GM18951 (cell line): ENCODE data around the gene CBR3.

Experiments
- POLR2A ChIP-seq: IDR thresholded peaks from 4 replicates; pipeline ENCODE4 v1.6.1; 2011; ENCODE audit warnings: mild to moderate bottlenecking; ENCODE audit not compliant: insufficient read length, insufficient read depth; ENCODE audit errors: extremely low read depth
- in situ Hi-C: fragments of 300-500 bp; cut with MboI; formaldehyde crosslinking; loops from one replicate; pipeline ENCODE4 v1.12.0; 2022; ENCODE audit warnings: low sequenced_read_pairs, mixed read lengths, inconsistent platforms; ENCODE audit not compliant: unreplicated experiment

CBR3 gene

DNA sequence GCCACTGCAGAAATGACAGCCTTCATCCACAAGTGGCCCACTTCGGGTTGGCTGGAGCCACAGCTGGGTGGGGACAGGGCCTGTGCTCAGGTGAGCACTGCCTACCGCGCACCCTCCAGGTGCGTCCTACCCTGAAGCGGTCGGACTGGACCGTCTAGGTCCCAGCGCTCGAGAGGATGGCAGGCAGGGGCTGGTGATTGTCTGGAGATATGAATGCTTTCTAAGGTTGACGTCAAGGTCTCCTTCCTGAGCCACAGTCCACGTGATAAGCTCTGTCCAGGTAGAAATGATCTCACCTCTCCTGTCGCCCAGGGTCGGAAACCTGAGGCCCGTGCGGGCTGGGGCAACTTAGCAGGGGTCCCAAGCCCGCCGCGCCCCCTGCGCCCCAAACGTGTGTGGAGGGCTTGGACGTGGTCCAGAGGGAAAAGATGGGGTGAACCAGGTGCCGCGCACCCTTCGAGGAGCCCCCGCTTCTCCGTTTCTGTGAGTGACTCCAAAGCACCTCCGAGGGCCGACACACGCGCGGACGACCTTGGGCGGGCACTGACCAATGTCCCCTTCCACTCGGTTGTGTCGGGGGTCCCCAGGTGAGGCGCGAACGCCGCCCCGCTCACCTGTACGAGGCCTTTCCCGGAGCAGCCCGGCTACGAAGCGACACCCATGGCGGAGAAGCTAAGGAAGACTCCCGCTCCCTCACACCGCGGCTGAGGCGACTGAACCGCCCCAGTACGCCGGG, 20.9 kb downstream of the CBR3 start:
- in situ Hi-C loops, result no loop called here
- peak; percentile 11 for TF ChIP-seq POLR2A

DNA sequence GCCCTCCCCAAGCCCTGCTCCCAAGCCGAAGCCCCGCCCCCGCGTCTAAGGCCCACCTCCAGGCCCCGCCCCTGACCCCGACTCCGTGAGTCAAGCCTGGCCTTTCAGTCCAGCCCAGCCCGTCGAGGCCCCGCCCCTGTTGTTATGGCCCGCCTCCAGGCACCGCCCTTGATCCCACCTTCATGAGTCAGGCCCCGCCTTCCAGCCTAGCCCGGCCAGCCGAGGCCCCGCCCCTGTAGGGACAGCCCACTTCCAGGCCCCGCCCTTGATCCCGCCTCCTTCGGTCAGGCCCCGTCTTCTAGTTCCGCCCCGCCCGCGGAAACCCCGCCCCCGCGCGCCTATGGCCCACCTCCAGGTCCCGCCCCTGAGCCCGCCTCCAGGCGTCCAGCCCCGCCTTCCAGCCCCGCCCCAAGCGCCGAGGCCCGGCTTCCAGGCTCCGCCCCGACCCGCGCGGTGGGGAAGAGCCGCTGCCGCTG, 21.5 kb downstream of the CBR3 start:
- no peak for TF ChIP-seq POLR2A
- in situ Hi-C loops, result no loop called here

DNA sequence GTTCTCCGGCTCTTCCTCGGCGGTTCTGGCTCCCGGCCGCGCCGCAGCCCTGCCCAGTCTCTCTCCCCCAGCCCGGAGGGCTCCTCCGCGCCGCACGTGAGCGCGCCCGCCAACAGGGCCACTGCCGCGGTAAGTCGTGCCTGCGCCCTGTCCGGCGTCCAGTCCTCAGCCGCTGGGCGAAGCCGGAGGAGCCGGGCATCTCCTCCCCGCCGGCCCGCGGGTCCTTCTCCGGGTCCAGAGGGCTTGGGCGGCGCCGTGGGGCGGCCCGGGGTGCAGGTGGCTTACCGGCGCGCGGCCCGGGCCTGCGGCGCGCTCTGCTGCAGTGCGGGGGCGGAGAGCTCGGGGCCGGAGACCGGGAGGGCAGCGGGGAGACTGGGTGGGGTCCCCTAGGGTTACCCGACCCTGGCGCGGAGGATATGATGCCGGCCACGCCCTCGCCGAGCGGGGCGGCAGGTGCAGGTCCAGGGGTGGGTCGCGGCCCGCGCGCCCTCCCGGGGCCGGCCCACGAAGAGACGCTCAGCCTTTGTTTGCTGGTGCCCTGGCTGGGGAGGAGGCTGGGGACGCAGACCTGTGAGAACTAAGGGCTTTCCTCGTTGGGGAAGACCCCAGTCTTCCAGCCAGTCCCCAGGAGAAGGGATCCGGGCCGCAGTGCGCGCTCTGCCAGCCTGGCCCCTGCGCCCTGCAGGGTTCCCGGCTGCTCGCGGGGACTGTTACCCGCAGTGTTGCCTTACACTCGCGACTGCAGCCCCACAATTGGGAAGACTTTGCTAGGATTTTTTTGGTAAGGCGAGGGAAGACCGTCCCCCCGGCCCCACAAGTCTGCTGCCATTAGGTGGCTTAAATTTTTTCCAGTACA, 22.2 kb downstream of the CBR3 start, which contains the start of gene DOP1B:
Gene DOP1B, plus strand, starts transcription at position 10 of the 856 bp plus-strand sequence. CDS start 7,910 bp downstream, outside the sequence.
- peak; percentile 53 for TF ChIP-seq POLR2A
- in situ Hi-C loops, result no loop called here

DNA sequence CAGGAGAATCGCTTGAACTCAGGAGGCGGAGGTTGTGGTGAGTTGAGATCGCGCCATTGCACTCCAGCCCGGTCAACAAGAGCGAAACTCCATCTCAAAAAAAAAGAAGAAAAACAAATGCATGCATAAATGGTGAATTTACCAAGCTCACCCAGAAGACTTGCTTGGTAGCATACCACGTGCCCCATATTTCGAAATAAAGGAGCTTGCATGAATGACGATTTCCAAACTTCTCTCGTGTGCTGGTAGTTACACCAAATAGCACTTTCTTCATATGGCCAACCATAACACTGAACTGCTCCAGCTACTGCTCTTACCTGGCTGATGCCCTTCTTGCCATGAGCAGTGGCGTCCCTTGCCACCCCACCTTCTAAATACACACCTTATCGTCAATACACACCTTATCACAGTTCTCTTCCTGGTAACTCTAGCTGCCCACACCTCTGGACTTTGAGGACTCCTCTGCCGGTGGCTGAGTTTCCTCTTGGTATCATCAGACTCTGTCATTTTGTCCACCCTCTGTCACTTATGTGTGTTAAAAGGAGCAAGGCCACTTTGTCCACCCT, 24.6 kb downstream of the CBR3 start:
- in situ Hi-C loops, result no loop called here
- TF ChIP-seq POLR2A, result no peak

DNA sequence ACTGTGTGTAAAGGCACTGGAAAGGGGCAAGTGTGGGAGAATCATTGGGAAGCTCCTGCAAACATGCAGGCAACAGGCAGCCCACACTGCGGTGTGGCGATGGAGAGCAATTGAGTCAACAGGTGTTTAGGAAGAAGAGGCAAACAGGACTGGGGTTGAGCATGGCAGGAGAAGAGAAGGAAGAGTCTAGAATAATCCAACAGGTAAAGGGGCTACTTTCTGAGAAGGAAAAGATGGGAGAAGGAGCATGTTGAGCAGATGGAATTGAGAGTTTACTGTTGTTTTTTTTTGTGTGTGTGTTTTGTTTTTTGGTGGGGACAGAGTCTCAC, 25.9 kb downstream of the CBR3 start:
- TF ChIP-seq POLR2A, result no peak
- in situ Hi-C loops, result no loop called here

DNA sequence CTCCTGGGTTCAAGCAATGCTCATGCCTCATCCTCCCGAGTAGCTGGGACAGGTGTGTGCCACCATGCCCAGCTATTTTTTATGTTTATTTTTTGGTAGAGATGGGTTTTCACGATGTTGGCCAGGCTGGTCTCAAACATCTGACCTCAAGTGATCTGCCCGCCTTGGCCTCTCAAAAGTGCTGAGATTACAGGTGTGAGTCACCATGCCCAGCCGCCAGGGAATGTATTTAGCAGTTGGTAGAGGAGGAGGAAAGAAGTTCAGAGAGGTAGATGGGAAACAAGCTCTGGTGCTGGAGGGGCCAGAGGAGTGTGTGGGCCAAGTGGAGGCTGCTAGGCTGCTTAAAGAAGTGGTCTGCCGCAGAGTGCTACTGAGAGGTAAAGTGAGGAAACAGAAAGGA, 27.8 kb downstream of the CBR3 start:
- in situ Hi-C loops, result no loop called here
- TF ChIP-seq POLR2A, result no peak

DNA sequence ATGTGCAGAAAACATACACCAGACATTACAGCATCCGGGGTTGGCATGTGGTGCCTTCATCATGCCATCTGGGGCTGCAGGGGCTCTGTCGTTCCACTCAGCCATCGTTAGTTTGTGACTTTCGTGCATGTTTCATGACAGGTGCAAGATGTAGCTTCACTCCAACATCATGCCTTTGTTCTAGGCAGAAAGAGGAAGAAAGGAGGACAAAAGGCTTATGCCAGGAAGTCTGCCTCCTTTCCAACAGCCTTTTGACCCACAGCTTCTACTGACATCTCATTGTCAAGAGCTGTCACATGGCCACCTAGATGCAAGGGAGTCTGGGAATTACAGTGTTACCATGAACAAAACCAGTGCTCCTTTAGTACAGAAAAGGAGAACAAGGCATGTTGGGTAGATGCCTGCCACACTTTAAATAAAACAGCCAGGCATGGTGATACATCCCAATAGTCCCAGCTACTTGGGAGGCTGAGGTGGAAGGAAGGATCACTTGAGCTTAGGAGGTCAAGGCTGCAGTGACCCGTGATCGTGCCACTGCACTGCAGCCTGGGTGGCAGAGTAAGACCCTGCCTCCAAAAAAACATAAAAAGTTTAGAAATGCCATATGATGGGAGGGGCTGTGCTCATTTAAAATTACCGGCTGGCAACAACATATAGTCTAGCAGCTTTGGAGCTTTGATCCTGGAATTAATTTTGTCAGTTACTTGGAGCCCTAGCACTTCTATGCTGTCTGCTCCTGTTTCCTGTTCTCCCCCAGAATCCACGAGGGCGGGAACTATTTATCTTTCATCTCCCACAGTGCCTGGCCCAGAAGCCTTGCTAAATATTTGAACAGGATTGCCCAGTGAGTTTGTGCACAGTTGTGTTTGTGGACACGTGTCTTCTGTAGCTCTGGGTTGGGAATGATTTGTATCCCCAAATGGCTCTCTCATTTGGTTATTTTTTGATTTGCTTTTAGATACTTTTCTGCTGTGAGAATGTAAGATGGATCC, 29.2 kb downstream of the CBR3 start:
- no peak for TF ChIP-seq POLR2A
- in situ Hi-C loops, result no loop called here

DNA sequence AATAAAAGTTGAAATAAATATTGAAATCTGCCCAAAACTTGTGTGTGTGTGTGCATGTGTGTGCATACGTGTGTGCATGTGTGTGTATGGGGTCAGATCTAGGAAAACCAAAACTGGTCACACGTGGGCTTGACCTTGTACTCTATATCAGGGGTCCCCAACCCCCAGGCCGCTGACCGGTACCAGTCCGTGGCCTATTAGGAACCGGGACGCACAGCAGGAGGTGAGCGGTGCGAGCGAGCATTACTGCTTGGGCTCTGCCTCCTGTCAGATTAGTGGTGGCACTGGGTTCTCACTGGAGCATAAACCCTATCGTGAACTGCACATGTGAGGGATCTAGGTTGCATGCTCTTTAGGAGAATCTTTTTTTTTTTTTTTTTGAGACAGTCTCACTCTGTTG, 30.5 kb downstream of the CBR3 start:
- in situ Hi-C loops, result no loop called here
- no peak for TF ChIP-seq POLR2A

DNA sequence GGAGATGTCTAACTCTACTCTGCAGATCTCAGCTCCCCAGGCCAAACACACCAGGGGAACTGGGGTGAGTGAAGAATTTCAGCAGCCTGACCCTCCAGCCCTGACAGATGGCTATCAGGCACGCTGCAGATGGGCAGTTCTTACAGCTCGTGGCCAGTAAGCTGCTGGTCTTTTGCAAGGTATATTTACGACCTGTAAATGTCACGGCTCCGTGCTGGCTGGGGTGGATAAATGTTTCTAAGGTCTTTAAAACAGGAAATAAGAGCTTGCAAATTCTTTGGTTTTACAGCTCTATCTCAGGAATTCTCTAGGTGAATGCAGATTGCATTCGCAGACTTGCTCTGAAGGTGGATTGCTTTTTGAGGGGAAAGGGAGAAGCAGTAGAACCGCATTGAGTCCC, 31.8 kb downstream of the CBR3 start:
- in situ Hi-C loops, result no loop called here
- TF ChIP-seq POLR2A, result no peak

DNA sequence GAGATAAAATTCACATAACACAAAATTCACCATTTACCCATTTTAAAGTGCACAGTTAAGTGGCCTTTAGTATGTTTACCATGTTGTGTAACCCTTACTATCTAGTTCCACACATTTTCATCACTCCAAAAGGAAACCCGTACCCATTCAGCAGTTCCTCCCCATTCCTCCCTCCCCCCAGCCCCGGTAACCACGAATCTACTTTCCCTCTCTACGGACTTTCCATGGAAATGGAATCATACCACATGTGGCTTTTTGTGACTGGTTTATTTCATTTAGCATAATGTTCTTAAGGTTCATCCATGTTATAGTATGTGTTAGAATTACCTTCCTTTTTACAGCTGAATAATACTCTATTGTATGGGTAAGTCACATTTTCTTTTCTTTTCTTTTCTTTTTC, 32.7 kb downstream of the CBR3 start:
- in situ Hi-C loops, result no loop called here
- no peak for TF ChIP-seq POLR2A

DNA sequence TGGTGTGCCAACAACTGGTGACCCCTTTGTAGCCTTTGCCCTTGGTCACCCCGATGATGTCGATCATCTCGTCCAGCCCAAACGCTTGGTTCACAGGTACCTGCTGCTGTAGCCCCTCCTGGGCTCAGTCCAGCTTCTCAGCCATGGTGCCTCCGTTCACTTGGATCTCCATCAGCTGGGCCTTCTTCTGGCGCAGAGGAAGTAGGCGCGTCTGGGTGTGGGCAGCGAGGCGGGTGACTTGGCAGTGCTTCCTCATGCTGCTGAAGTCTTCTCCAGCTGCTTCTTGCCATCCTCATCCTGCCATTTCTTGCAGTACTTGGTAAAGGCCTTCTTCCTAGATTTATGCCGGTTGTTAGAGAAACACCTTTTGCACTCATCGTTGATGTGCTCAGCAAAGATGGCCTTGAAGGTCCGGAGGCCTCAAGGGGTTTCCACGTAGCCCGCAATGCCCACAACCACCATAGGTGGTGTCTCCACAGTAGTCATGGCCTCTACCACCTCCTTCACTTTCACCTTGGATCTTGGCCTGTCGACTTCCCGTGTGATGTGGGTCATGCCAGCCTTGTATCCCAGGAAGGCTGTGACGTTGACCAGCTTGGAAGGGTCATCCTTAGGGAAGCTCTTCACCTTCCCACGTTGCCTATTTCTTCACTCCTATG, 34.7 kb downstream of the CBR3 start:
- in situ Hi-C loops, result no loop called here
- TF ChIP-seq POLR2A, result no peak

DNA sequence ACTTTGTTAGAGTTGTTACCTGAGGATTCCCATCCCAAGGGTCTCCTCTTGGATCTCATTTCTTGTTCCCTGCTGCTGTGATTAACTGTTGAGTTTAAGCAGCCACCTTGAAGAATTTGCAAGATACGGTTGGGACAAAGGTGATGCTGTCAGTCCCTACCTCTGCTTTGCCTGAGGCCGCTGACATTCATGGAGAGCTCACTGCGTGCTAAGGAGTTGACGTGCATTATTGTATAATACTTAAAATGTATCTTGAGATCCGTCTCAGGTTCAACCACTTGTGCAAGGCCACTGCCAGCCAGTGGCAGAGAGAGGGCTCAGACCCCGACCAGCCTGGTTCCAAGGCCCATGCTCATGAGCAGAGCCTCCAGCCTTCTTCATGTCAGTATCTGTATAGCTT, 35.9 kb downstream of the CBR3 start:
- TF ChIP-seq POLR2A, result no peak
- in situ Hi-C loops, result no loop called here
